Erythroblast (primary cell): ENCODE measurements around the gene CDHR3.

ENCODE experiments used
- GATA1 ChIP-seq: IDR thresholded peaks from 2 replicates; pipeline ENCODE4 v1.6.1; 2011; ENCODE audit warnings: low read depth, mild to moderate bottlenecking, control low read depth, low read length, moderate library complexity
- POLR2A ChIP-seq: IDR thresholded peaks from 2 replicates; pipeline ENCODE4 v1.6.1; 2011; ENCODE audit warnings: mild to moderate bottlenecking, low read length

GRCh38 chr7:105932835-105933477, 30.1 kb upstream of the CDHR3 start:
- TF ChIP-seq POLR2A (no peak), GATA1 (no peak)
